Tracheal epithelial cell (primary cell): ENCODE data around the gene GPD1. TPM values are rescaled to one million over a fixed set of nuclear protein-coding genes. Genes with fewer than 3 reads are reported as not detected.

Source experiments
- total RNA-seq: library from RNA; depleted of rRNA; stranded (reverse); fragments of >200 nt; gene quantifications from 2 replicates; pipeline ENCODE4 v1.2.1, GENCODE V29; 2014

Gene GPD1
- 1.2 TPM in 1 of 2 replicates, not detected in the other for total RNA-seq

DNA sequence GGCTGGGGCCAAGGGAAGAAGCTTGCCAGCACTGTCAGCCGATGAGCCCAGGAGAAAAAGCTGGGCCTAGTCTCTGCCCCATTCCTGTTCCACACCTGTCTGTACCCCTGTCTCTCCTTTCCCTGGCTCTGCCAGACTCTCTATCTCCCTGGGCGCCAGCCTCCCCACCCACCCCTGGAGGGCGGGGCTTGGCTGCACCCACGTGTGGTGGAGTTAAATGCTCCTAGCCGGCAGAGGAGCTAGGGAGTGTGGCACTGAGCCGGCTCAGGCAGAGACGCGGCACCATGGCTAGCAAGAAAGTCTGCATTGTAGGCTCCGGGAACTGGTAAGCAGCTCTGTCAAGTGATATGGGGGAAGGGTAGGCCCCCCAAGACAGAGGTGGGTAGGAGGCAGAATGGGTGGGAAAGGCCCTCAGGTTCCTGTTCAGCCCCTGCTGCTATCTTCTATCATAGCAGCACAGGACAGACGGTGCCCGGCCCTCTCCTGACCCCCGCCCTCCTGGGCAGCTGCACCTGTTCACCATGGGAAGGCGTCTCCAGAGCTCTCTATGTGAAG is at the start of gene GPD1:
Gene GPD1 (plus strand): TSS at position 242 of the 555 bp plus-strand sequence. CDS start 43 bp downstream, at position 285.

DNA sequence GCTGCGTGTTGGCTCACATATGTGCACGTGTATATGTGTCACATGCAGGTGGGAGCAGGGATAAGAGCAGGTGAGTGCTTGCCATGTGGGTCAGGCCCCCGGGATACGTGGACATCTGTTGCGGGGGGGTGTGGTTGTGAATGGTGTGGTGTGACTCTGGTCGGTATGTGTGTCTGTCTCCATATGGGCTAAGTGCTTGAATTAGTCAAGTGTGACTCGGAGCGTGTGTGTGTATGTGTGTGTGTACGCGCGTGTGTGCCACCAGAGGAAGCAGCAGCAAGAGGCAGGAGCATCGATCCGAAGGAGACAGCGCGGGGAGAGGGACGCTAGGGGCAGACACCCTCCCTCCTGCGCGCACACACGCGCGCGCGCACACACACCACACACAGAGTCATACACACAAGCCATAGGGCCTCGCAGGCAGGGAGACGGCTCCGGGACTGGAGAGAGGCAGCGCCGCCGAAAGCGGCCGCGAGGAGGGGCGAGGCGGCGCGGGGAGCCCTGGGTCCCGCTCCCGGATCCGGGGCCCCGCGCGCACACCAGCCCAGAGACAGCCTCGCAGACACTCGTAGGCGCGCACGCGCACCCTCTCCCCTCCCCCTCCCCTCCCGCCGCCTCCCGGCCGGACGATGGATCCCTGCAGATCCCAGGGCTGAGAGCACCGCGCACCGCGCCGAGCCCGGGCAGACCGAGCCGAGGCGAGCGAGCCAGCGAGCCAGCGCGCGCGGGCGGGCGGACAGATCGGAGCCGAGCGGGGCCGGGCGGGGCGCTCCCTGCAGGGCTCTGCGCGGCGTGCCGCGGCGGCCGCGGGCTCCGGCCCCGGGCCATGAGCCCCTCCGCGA is 46.6 kb upstream of the GPD1 start, which contains the start of gene ASIC1:
Gene ASIC1 (plus strand): TSS at position 597 of the 842 bp plus-strand sequence. CDS start 1,171 bp downstream, outside the sequence.

DNA sequence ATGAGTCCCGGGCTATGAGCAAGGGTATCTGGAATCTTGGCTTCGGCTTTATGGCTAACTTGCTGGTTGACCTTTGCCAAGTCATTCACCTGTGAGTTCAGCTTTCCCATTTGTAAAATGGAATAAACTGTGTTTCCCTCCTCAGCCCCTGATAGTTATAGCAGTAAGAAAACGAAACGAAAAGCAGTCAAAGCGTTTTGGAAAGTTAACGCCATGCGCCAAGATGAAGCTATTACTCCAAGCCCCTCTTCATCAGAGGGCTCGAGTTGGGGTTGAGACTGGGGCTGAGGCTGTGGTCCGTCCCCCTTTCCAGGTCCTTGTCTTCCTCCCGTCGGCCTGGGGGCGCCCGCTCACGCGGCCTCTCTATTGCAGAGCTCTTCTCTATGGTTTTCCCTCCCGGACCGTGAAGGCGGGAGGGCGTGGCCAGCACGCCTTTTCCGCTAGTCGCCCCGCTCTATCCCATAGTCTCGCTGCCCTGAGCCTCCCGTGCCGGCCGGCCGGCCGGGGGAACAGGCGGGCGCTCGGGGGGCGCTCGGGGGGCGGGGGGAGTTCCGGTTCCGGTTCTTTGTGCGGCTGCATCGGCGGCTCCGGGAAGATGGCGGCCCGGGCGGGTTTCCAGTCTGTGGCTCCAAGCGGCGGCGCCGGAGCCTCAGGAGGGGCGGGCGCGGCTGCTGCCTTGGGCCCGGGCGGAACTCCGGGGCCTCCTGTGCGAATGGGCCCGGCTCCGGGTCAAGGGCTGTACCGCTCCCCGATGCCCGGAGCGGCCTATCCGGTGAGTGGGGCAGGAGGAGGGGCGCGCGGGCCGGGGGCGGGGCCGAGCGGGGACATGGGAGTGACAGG is 18.8 kb upstream of the GPD1 start, which contains the start of gene SMARCD1:
Gene SMARCD1 (plus strand): TSS at position 568 of the 840 bp plus-strand sequence. CDS start 28 bp downstream, at position 596.

DNA sequence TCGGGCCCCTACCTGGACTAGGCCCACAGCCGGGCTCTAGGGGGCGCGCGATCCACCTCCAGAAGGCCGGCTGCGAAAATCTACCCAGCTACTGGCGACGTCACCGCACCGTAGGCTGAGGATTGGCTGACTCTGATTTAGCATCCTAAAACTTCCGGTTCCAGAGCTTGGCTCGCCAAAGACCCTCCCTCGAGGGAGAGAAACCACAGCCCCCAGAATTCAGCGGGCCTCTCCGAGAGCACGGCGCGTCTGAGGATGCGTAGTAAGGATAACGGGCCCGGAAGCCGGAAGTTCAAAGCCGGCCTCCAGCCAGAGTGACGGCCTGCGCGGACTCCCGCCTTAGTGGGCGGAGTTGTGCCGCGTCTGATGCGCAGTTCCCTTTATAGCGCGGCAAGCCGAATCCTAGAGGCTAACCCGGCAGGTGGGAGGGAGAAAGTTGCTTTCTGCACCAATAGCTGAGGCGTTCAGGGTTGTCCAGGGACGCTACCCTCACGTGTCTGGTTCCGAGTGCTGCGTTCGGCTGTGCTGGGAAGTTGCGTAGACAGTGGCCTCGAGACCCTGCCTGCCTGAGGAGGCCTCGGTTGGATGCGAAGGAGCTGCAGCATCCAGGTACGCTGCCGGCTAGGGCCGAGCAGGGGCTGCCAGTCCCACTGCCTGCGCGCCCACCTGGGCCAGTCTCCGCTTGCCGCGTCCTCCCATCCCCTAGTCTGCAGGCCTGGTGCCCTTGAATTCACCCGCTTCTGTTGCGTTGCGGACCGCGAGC is 8.1 kb downstream of the GPD1 start, which contains the start of gene COX14:
Gene COX14 (plus strand): TSS at position 544 of the 763 bp plus-strand sequence. CDS start 7,808 bp downstream, outside the sequence.

Other genes starting within 250 kb of the GPD1 start
- gene FAIM2, start 200.1 kb upstream of the GPD1 start, total RNA-seq = not detected in 2 replicates
- gene AQP2, start 153.3 kb upstream of the GPD1 start, total RNA-seq = under 0.01 TPM in 1 of 2 replicates, not detected in the other
- gene AQP5, start 142.1 kb upstream of the GPD1 start, total RNA-seq = 0.43 TPM in 1 of 2 replicates, not detected in the other
- gene AQP6, start 131.1 kb upstream of the GPD1 start, total RNA-seq = not detected in 2 replicates
- gene RACGAP1, start 78.5 kb upstream of the GPD1 start, total RNA-seq = 16.0 and 17.4 TPM in 2 replicates
- gene ASIC1, start 46.4 kb upstream of the GPD1 start, total RNA-seq = 1.1 and 1.4 TPM in 2 replicates
- 31.8 and 41.9 TPM in 2 replicates for gene SMARCD1, start 18.7 kb upstream of the GPD1 start, total RNA-seq
- 41.0 and 51.2 TPM in 2 replicates for gene COX14, start 8.2 kb downstream of the GPD1 start, total RNA-seq
- 17.9 and 26.7 TPM in 2 replicates for gene CERS5, start 63.4 kb downstream of the GPD1 start, total RNA-seq
- 97.4 and 107 TPM in 2 replicates for gene LIMA1, start 179.5 kb downstream of the GPD1 start, total RNA-seq